Psoas muscle (tissue), 8 donors: Measurements from ENCODE around the gene ARHGEF28. TPM values are rescaled to one million over a fixed set of nuclear protein-coding genes. Genes with fewer than 3 reads are reported as not detected.

Experiments used
- ATAC-seq, 4 donors: fragments of 200-7000 bp; cut with Tn5 transposase; one replicate each; pipeline ENCODE4 v1.9.1; 2020; ENCODE audit warnings: moderate library complexity in 3 of 4, mild to moderate bottlenecking in 2 of 4
- DNase-seq, 2 donors: peaks; one replicate each; pipeline ENCODE4 v3.0.0-alpha.2; 2020
- H3K27ac ChIP-seq: fragments of 200-600 bp; one replicate; pipeline ENCODE4 v1.8.0; 2022
- H3K27me3 ChIP-seq, 3 donors: fragments of 200-600 bp in 1 of 3; one replicate each; pipeline versions ENCODE4 v1.6.1 to v1.8.0; 2013 to 2022; ENCODE audit warnings: low read length in 2 of 3, mild to moderate bottlenecking in 2 of 3, moderate library complexity in 1 of 3; ENCODE audit not compliant: insufficient read depth in 3 of 3
- H3K36me3 ChIP-seq, 2 donors: fragments of 200-600 bp in 1 of 2; one replicate each; pipeline versions ENCODE4 v1.6.1 to v1.8.0; 2013 to 2022; ENCODE audit warnings: low read depth in 1 of 2, mild to moderate bottlenecking in 1 of 2, moderate library complexity in 1 of 2; ENCODE audit not compliant: insufficient read depth in 1 of 2
- H3K4me1 ChIP-seq: fragments of 200-600 bp; one replicate; pipeline ENCODE4 v1.8.0; 2022
- H3K4me3 ChIP-seq: fragments of 200-600 bp; one replicate; pipeline ENCODE4 v1.8.0; 2022; ENCODE audit warnings: mild to moderate bottlenecking
- H3K9me3 ChIP-seq: fragments of 200-600 bp; one replicate; pipeline ENCODE4 v1.8.0; 2022
- CTCF ChIP-seq: fragments of 200-600 bp; IDR thresholded peaks from one replicate; pipeline ENCODE4 v1.8.0; 2022; ENCODE audit warnings: antibody characterized with exemption
- WGBS, 3 donors: extraction: QIAGEN DNeasy Blood & Tissue Kit; methylation state at CpG; one replicate each; pipeline versions ENCODE4 v1.1.6 to v1.1.7; 2013; 5-methylcytosine and 5-hydroxymethylcytosine counted together
- intact Hi-C, 2 donors: fragments of 100-400 bp; cut with DNase I; formaldehyde crosslinking; loops; one replicate each; pipeline versions ENCODE4 v1.11.0 to v1.14.2; 2022
- polyA plus RNA-seq, 3 donors: library from polyadenylated mRNA; stranded (reverse); fragments of 200-250 nt; gene quantifications; one replicate each; pipeline ENCODE4 v1.2.3, GENCODE V29; 2013
- total RNA-seq, 4 donors: library from RNA; stranded (reverse); fragmentation: NEBNext Ultra II Directional in 2 of 4; extraction: Animal tissue kit (Norgen Biotek cat#: 25700) in 2 of 4; gene quantifications; one replicate each; pipeline versions ENCODE4 v1.2.1 to v1.2.4, GENCODE V29; 2021 to 2023
- donor health status: healthy with polysubstance abuse.
- donor health status: DM: no; HTN: no; CAD: no; lungs with moderate emphysema.
- donor health status: Bipolar disorder and iron deficiency.
- donor health status: healthy.
- donor health status: DM: yes; HTN: yes; CAD: no.
- donor health status: DM: no; HTN: no; CAD: no.
- donor health status: DM: no; HTN: no; CAD: no.
- donor health status: DM: yes; HTN: yes; CAD: no.

The ARHGEF28 gene
- total and polyA plus RNA-seq, 7 donors = 0.39 to 1.3 (median 1.00) TPM

GRCh38 chr5:73655521-73656160, 29.6 kb downstream of the ARHGEF28 start:
- H3K4me1 ChIP-seq = no peaks in the 10 kb centered on the region
- DNase-seq = no peak
- H3K9me3 ChIP-seq = no peaks in the 10 kb centered on the region
- H3K27ac ChIP-seq = no peak overlapping the region
- 74 to 82% (median 78%) methylated on average over 6 of the region's 6 CpGs for WGBS, 3 donors
- no peak overlapping the region for H3K4me3 ChIP-seq
- TF ChIP-seq CTCF = no peak
- intact Hi-C loops = no loop called here
- no peaks in the 10 kb centered on the region for H3K27me3 ChIP-seq
- no peaks in the 10 kb centered on the region for H3K36me3 ChIP-seq
- ATAC-seq = no peak

- DNase-seq (no peak), ATAC-seq (no peak)
- Histone ChIP-seq H3K27ac (no peak overlapping the region), H3K36me3 (no peaks in the 10 kb centered on the region), H3K27me3 (peaks cover 0 to 7% (median 0%) of the 10 kb centered on the region in 3 donors), H3K9me3 (no peaks in the 10 kb centered on the region), H3K4me3 (no peak overlapping the region), H3K4me1 (peaks cover 3% of the 10 kb centered on the region)
- no peak for TF ChIP-seq CTCF
- intact Hi-C loops = no loop called here
- 78 to 89% (median 81%) methylated on average over 3 of the region's 3 CpGs for WGBS, 3 donors
Measured at GRCh38 chr5:73661753-73662152, 35.8 kb downstream of the ARHGEF28 start.

GRCh38 chr5:73663161-73663859, 37.3 kb downstream of the ARHGEF28 start:
- Histone ChIP-seq H3K27ac (no peak overlapping the region), H3K4me3 (no peak overlapping the region), H3K9me3 (no peaks in the 10 kb centered on the region), H3K4me1 (peaks cover 3% of the 10 kb centered on the region), H3K36me3 (no peaks in the 10 kb centered on the region), H3K27me3 (peaks cover 0 to 7% (median 0%) of the 10 kb centered on the region in 3 donors)
- intact Hi-C loops = no loop called here
- WGBS, 3 donors = 63 to 84% (median 64%) methylated on average over 7 of the region's 7 CpGs
- ATAC-seq (no peak), DNase-seq (no peak)
- no peak for TF ChIP-seq CTCF

GRCh38 chr5:73663860-73664240, 37.9 kb downstream of the ARHGEF28 start:
- no peaks in the 10 kb centered on the region for H3K9me3 ChIP-seq
- no peaks in the 10 kb centered on the region for H3K36me3 ChIP-seq
- 66 to 79% (median 69%) methylated on average over 2 of the region's 2 CpGs for WGBS, 3 donors
- TF ChIP-seq CTCF = no peak
- no peak for DNase-seq
- H3K27ac ChIP-seq = no peak overlapping the region
- intact Hi-C loops = no loop called here
- H3K27me3 ChIP-seq = peaks cover 0 to 7% (median 0%) of the 10 kb centered on the region in 3 donors
- H3K4me1 ChIP-seq = peaks cover 3% of the 10 kb centered on the region
- H3K4me3 ChIP-seq = no peak overlapping the region
- no peak for ATAC-seq
